Measurements from ENCODE around the gene GLI1.

GRCh38 chr12:57465747-57466505 lies 6.3 kb downstream of the GLI1 start:
- no peak for TF ChIP-seq CTCF (IDR thresholded peaks at IDR 0.05 in 4 of 5, conservative IDR thresholded peaks at IDR 0.05 in 1 of 5)
- no peak for TF ChIP-seq POLR2A (IDR thresholded peaks at IDR 0.05)

Data from gastrocnemius medialis (tissue), 4 donors.